B cell (primary cell): ENCODE measurements around the gene MICU2. TPM values are rescaled to one million over a fixed set of nuclear protein-coding genes. Genes with fewer than 3 reads are reported as not detected.

Experiments
- ATAC-seq: fragments of 200-7000 bp; cut with Tn5 transposase; one replicate; pipeline ENCODE4 v1.10.0; 2021; ENCODE audit warnings: low read depth, mild to moderate bottlenecking, moderate number of reproducible peaks, moderate library complexity
- CTCF ChIA-PET: fragments of 350-600 bp; sonication (Branson Sonifier 250); formaldehyde crosslinking; loops from one replicate; lab custom pipeline; 2021; ENCODE audit warnings: antibody characterized with exemption, inconsistent platforms; lab: Charles Lee
- POLR2A ChIA-PET: fragments of 350-600 bp; sonication (Branson Sonifier 250); formaldehyde crosslinking; loops from one replicate; lab custom pipeline; 2021; ENCODE audit warnings: antibody characterized with exemption; lab: Charles Lee
- DNase-seq: peaks from one replicate; pipeline ENCODE4 v3.0.0; 2013
- H2AFZ ChIP-seq: 2 replicates; pipeline ENCODE4 v1.6.1; 2012; ENCODE audit warnings: mild to moderate bottlenecking, low read depth, low read length; ENCODE audit not compliant: insufficient read depth, poor library complexity, severe bottlenecking
- H3K27ac ChIP-seq, 2 donors: 1 replicate in 1 of 2; 2 replicates in 1 of 2; pipeline ENCODE4 v1.5.1; 2012 to 2013; ENCODE audit warnings: low read length in 2 of 2, mild to moderate bottlenecking in 2 of 2, moderate library complexity in 1 of 2
- H3K27me3 ChIP-seq, 4 experiments: fragments of 200-600 bp in 1 of 4; sonication (generic) in 1 of 4; replicated peaks in 1 of 4; 1 replicate in 2 of 4; 2 replicates in 2 of 4; pipeline versions ENCODE4 v1.6.1 to v1.7.0; 2013 to 2016; ENCODE audit warnings: low read length in 3 of 4, mild to moderate bottlenecking in 2 of 4, mixed read lengths in 1 of 4, moderate library complexity in 1 of 4; ENCODE audit not compliant: insufficient read depth in 4 of 4, control insufficient read depth in 3 of 4; ENCODE audit errors: control extremely low read depth in 1 of 4
- H3K36me3 ChIP-seq, 2 experiments: replicated peaks in 1 of 2; 1 replicate in 1 of 2; 2 replicates in 1 of 2; pipeline versions ENCODE4 v1.6.1 to v1.7.1; 2013; ENCODE audit warnings: low read length in 1 of 2; ENCODE audit not compliant: insufficient read depth in 2 of 2, control insufficient read depth in 1 of 2; ENCODE audit errors: control extremely low read depth in 1 of 2, extremely low read depth in 1 of 2
- H3K4me1 ChIP-seq, 2 donors: fragments of 200-600 bp in 1 of 2; sonication (generic) in 1 of 2; 1 replicate in 1 of 2; 2 replicates in 1 of 2; pipeline versions ENCODE4 v1.5.1 to v1.6.1; 2013 to 2017; ENCODE audit warnings: low read length in 2 of 2; ENCODE audit not compliant: control insufficient read depth in 2 of 2, insufficient read depth in 2 of 2
- H3K4me2 ChIP-seq: replicated peaks from 2 replicates; pipeline ENCODE3; 2012; ENCODE audit warnings: mild to moderate bottlenecking, low read depth, low read length; ENCODE audit not compliant: poor library complexity, severe bottlenecking
- H3K4me3 ChIP-seq, 5 experiments: fragments of 200-600 bp in 1 of 5; sonication (generic) in 1 of 5; 1 replicate in 3 of 5; 2 replicates in 2 of 5; pipeline versions ENCODE4 v1.5.1 to v1.7.0; 2011 to 2016; ENCODE audit warnings: low read length in 4 of 5, mild to moderate bottlenecking in 4 of 5, low read depth in 2 of 5, control low read depth in 1 of 5, moderate library complexity in 1 of 5; ENCODE audit not compliant: insufficient read depth in 1 of 5; ENCODE audit errors: control extremely low read depth in 1 of 5, extremely low read depth in 1 of 5
- H3K79me2 ChIP-seq: fragments of 200-600 bp; sonication (generic); one replicate; pipeline ENCODE4 v1.6.0; 2016; ENCODE audit warnings: low read length; ENCODE audit not compliant: control insufficient read depth, insufficient read depth
- H3K9ac ChIP-seq: fragments of 200-600 bp; sonication (generic); 2 replicates; pipeline ENCODE4 v1.6.1; 2017; ENCODE audit warnings: mild to moderate bottlenecking, low read length, moderate library complexity
- H3K9me3 ChIP-seq, 3 donors: one replicate each; pipeline versions ENCODE4 v1.6.1 to v1.7.1; 2013; ENCODE audit warnings: low read length in 2 of 3; ENCODE audit not compliant: control insufficient read depth in 2 of 3, insufficient read depth in 1 of 3; ENCODE audit errors: control extremely low read depth in 1 of 3
- H4K20me1 ChIP-seq: 2 replicates; pipeline ENCODE4 v1.6.0; 2012; ENCODE audit warnings: mild to moderate bottlenecking, low read length; ENCODE audit not compliant: insufficient read depth, control insufficient read depth, poor library complexity, severe bottlenecking
- H3K27ac Mint-ChIP-seq: one replicate; pipeline ENCODE4 v1.8.0; 2021; ENCODE audit warnings: mixed read lengths
- H3K27me3 Mint-ChIP-seq: one replicate; pipeline ENCODE4 v1.8.0; 2021; ENCODE audit warnings: mixed read lengths
- H3K4me1 Mint-ChIP-seq: one replicate; pipeline ENCODE4 v1.8.0; 2021; ENCODE audit warnings: mixed read lengths
- H3K4me3 Mint-ChIP-seq: one replicate; pipeline ENCODE4 v1.8.0; 2021; ENCODE audit warnings: mixed read lengths
- H3K9me3 Mint-ChIP-seq: one replicate; pipeline ENCODE4 v1.8.0; 2022; ENCODE audit warnings: mixed read lengths; ENCODE audit not compliant: insufficient read depth
- EZH2 ChIP-seq: IDR thresholded peaks from 2 replicates; pipeline ENCODE4 v1.6.1; 2012; ENCODE audit warnings: borderline replicate concordance, low read depth, mild to moderate bottlenecking, moderate library complexity, low read length; ENCODE audit not compliant: insufficient read depth, poor library complexity, severe bottlenecking
- WGBS: methylation state at CpG from one replicate; pipeline ENCODE4 v1.1.5; 2013; ENCODE audit warnings: missing lambda C conversion rate; ENCODE audit not compliant: insufficient coverage; 5-methylcytosine and 5-hydroxymethylcytosine counted together
- intact Hi-C: fragments of 100-400 bp; cut with micrococcal nuclease; formaldehyde crosslinking; loops from one replicate; pipeline ENCODE4 v1.10.0; 2022
- polyA plus RNA-seq: library from polyadenylated mRNA; depleted of rRNA; stranded (reverse); fragments of >200 nt; gene quantifications from 2 replicates; pipeline ENCODE4 v1.2.3, GENCODE V29; 2012
- total RNA-seq, 2 donors: library from RNA; stranded (reverse); fragments of 120-200 nt in 1 of 2; gene quantifications; 1 replicate in 1 of 2; 2 replicates in 1 of 2; pipeline versions ENCODE4 v1.2.3 to v1.2.4, GENCODE V29; 2013 to 2022
- TF ChIP-seq, protein P1 (sequence below): fragments of 200-600 bp; IDR thresholded peaks from one replicate; pipeline ENCODE4 v1.8.0; 2022; ENCODE audit warnings: antibody characterized with exemption, mild to moderate bottlenecking

The MICU2 gene
- total and polyA plus RNA-seq, 2 donors (not counting 1 experiment from before 2014, with no cell fraction given): 52.2 to 56.7 TPM

DNA sequence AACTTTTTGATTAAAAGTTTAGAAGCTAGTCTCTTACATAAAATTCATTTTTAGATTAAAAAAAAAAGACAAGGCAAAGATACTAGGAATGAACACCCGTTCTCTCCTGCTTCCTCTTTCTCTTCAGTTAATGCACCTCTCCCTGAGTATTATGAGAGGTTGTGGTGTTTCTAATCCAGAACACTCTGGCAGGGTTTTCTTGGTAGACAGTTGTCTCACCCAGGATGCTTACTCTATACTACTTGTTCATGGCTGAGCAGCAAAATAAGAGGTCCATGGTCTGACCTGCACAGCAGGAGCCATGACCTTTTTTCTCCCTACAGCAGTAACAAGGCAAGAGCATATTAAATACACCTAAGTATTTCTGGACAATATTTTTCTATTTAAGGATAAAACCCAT lies 62.0 kb downstream of the MICU2 start:
- peaks cover 23% of the 10 kb centered on the region for H4K20me1 ChIP-seq
- TF ChIP-seq, protein P1, sequence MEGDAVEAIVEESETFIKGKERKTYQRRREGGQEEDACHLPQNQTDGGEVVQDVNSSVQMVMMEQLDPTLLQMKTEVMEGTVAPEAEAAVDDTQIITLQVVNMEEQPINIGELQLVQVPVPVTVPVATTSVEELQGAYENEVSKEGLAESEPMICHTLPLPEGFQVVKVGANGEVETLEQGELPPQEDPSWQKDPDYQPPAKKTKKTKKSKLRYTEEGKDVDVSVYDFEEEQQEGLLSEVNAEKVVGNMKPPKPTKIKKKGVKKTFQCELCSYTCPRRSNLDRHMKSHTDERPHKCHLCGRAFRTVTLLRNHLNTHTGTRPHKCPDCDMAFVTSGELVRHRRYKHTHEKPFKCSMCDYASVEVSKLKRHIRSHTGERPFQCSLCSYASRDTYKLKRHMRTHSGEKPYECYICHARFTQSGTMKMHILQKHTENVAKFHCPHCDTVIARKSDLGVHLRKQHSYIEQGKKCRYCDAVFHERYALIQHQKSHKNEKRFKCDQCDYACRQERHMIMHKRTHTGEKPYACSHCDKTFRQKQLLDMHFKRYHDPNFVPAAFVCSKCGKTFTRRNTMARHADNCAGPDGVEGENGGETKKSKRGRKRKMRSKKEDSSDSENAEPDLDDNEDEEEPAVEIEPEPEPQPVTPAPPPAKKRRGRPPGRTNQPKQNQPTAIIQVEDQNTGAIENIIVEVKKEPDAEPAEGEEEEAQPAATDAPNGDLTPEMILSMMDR: no peak
- no peak for TF ChIP-seq EZH2
- WGBS: no CpG with 5 or more reads among the region's 1 CpG
- Mint-ChIP-seq H3K9me3 (no peaks in the 10 kb centered on the region), H3K4me1 (peaks cover 23% of the 10 kb centered on the region), H3K4me3 (no peak overlapping the region), H3K27ac (no peak overlapping the region), H3K27me3 (no peaks in the 10 kb centered on the region)
- no peaks in the 10 kb centered on the region for H3K27me3 ChIP-seq
- H3K36me3 ChIP-seq: peaks cover 0 to 20% of the 10 kb centered on the region in 2 experiments
- CTCF ChIA-PET: no interaction called here
- no peak for DNase-seq
- H3K27ac ChIP-seq: no peak overlapping the region
- H3K9me3 ChIP-seq: no peaks in the 10 kb centered on the region
- H3K4me2 ChIP-seq: no peak overlapping the region
- ATAC-seq: no peak
- H3K4me1 ChIP-seq: no peaks in the 10 kb centered on the region
- H2AFZ ChIP-seq: no peak overlapping the region
- H3K4me3 ChIP-seq: no peak overlapping the region
- POLR2A ChIA-PET: no interaction called here
- peaks cover 27% of the 10 kb centered on the region for H3K79me2 ChIP-seq
- no peak overlapping the region for H3K9ac ChIP-seq
- intact Hi-C loops: no loop called here

DNA sequence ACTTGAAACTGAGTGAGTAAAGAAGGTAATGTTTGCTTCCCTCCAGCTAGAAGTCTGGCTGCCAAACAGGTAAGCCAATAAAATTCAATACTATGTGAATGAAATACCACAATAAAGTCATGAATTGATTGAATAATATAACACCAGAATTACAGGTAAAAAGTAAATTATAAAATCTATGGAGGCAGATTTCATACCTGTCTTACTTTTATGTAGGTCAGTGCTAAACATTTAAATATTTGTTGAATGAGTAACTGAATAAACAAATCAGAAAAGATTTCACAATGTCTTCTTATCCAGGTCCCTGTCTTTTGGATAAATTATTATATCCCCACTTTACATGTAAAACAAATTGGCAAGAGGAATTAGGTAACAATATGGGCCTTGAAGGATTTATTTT lies 62.7 kb downstream of the MICU2 start:
- no peak for ATAC-seq
- TF ChIP-seq EZH2: no peak
- TF ChIP-seq, protein P1: no peak
- POLR2A ChIA-PET: no interaction called here

More for the DNA sequence above, 62.7 kb downstream of the MICU2 start:
- peaks cover 21% of the 10 kb centered on the region for H4K20me1 ChIP-seq
- peaks cover 0 to 23% of the 10 kb centered on the region in 2 experiments for H3K36me3 ChIP-seq
- H3K4me2 ChIP-seq: no peak overlapping the region
- Mint-ChIP-seq H3K9me3 (no peaks in the 10 kb centered on the region), H3K27me3 (no peaks in the 10 kb centered on the region), H3K4me1 (peaks cover 20% of the 10 kb centered on the region), H3K27ac (no peak overlapping the region), H3K4me3 (no peak overlapping the region)
- no peak for DNase-seq
- H3K9me3 ChIP-seq: no peaks in the 10 kb centered on the region
- H3K27ac ChIP-seq: no peak overlapping the region
- no peaks in the 10 kb centered on the region for H3K4me1 ChIP-seq
- no peak overlapping the region for H2AFZ ChIP-seq
- H3K4me3 ChIP-seq: no peak overlapping the region
- peaks cover 29% of the 10 kb centered on the region for H3K79me2 ChIP-seq
- no peak overlapping the region for H3K9ac ChIP-seq
- H3K27me3 ChIP-seq: no peaks in the 10 kb centered on the region
- CTCF ChIA-PET: no interaction called here
- intact Hi-C loops: no loop called here
